Calu3 (cell line): Measurements from ENCODE around the gene PPP1R3E. TPM values are rescaled to one million over a fixed set of nuclear protein-coding genes. Genes with fewer than 3 reads are reported as not detected.
"Not testable (repeated sequence)": the region's sequence is repeated elsewhere in the genome, so short reads cannot be mapped to it uniquely, and the experiment has no call there.

Experiments
- BruUV-seq: library from RNA; stranded (reverse); fragments of 400-500 nt; replicated peaks from 2 replicates; lab custom pipeline; 2021; lab: Mats Ljungman, UMichigan
- CTCF ChIA-PET: fragments of 300-600 bp; sonication (Branson Sonifier 250); formaldehyde crosslinking; loops from one replicate; lab custom pipeline; 2022; ENCODE audit warnings: antibody characterized with exemption; lab: Charles Lee
- DNase-seq: peaks from one replicate; pipeline ENCODE4 v3.0.0; 2022
- H3K27ac Mint-ChIP-seq: one replicate; pipeline ENCODE4 v1.8.0; 2022; ENCODE audit warnings: mixed read lengths; ENCODE audit not compliant: unreplicated experiment
- H3K27me3 Mint-ChIP-seq: one replicate; pipeline ENCODE4 v1.8.0; 2022; ENCODE audit warnings: mixed read lengths; ENCODE audit not compliant: unreplicated experiment
- H3K36me3 Mint-ChIP-seq: one replicate; pipeline ENCODE4 v1.8.0; 2022; ENCODE audit warnings: mild to moderate bottlenecking, moderate library complexity, mixed read lengths; ENCODE audit not compliant: insufficient read depth, unreplicated experiment
- H3K4me1 Mint-ChIP-seq: one replicate; pipeline ENCODE4 v1.8.0; 2022; ENCODE audit warnings: mild to moderate bottlenecking, low read depth, mixed read lengths; ENCODE audit not compliant: unreplicated experiment
- H3K4me3 Mint-ChIP-seq: one replicate; pipeline ENCODE4 v1.8.0; 2022; ENCODE audit warnings: mild to moderate bottlenecking, low read depth, moderate library complexity, mixed read lengths; ENCODE audit not compliant: unreplicated experiment
- H3K9me3 Mint-ChIP-seq: one replicate; pipeline ENCODE4 v1.8.0; 2022; ENCODE audit warnings: low read depth, mixed read lengths; ENCODE audit not compliant: unreplicated experiment
- CTCF ChIP-seq: fragments of 200-600 bp; IDR thresholded peaks from one replicate; pipeline ENCODE4 v1.8.0; 2022; ENCODE audit warnings: antibody characterized with exemption; ENCODE audit not compliant: unreplicated experiment
- intact Hi-C: fragments of 100-400 bp; cut with micrococcal nuclease; formaldehyde crosslinking; loops from one replicate; pipeline ENCODE4 v1.10.0; 2022; ENCODE audit not compliant: unreplicated experiment
- total RNA-seq: library from RNA; stranded (reverse); gene quantifications from 2 replicates; pipeline ENCODE4 v1.2.3, GENCODE V29; 2022

Gene PPP1R3E
- total RNA-seq, 1 experiment from 2014 or later = 12.8 TPM

GRCh38 chr14:23326491-23327332 lies 24.1 kb upstream of the PPP1R3E start:
- H3K27me3 Mint-ChIP-seq = no peaks in the 10 kb centered on the region
- no peak overlapping the region for H3K4me3 Mint-ChIP-seq
- no peak for TF ChIP-seq CTCF
- BruUV-seq = no TSS peak
- H3K9me3 Mint-ChIP-seq = no peaks in the 10 kb centered on the region
- CTCF ChIA-PET = interaction anchor here (1.0 kb wide), 1 partner anchor 54 kb away, joined by 4 read pairs; no protein-coding TSS in a partner anchor
- DNase-seq = no peak
- H3K4me1 Mint-ChIP-seq = peaks cover 20% of the 10 kb centered on the region
- H3K27ac Mint-ChIP-seq = peak overlapping the region; percentile 25
- intact Hi-C loops = loop anchor here (5.0 to 10.0 kb wide), 2 partner anchors 131 to 228 kb away; partner anchors contain the start of genes THTPA and ZFHX2
- peaks cover 51% of the 10 kb centered on the region for H3K36me3 Mint-ChIP-seq

GRCh38 chr14:23325746-23326145 lies 23.1 kb upstream of the PPP1R3E start:
- BruUV-seq = not testable (repeated sequence)

GRCh38 chr14:23324993-23325392 lies 22.3 kb upstream of the PPP1R3E start:
- H3K4me3 Mint-ChIP-seq = no peak overlapping the region
- H3K36me3 Mint-ChIP-seq = peaks cover 69% of the 10 kb centered on the region
- TF ChIP-seq CTCF = no peak
- no peaks in the 10 kb centered on the region for H3K9me3 Mint-ChIP-seq
- H3K27me3 Mint-ChIP-seq = no peaks in the 10 kb centered on the region
- no peak overlapping the region for H3K27ac Mint-ChIP-seq
- peaks cover 20% of the 10 kb centered on the region for H3K4me1 Mint-ChIP-seq
- CTCF ChIA-PET = no interaction called here
- intact Hi-C loops = loop anchor here (5.0 to 10.0 kb wide), 2 partner anchors 132 to 230 kb away; partner anchors contain the start of genes THTPA and ZFHX2
- no TSS peak for BruUV-seq
- DNase-seq = no peak

More at GRCh38 chr14:23325746-23326145, 23.1 kb upstream of the PPP1R3E start:
- H3K36me3 Mint-ChIP-seq = peaks cover 61% of the 10 kb centered on the region
- CTCF ChIA-PET, DNase-seq, H3K4me3 Mint-ChIP-seq, H3K9me3 Mint-ChIP-seq, H3K27me3 Mint-ChIP-seq: not testable (repeated sequence)
- peaks cover 20% of the 10 kb centered on the region for H3K4me1 Mint-ChIP-seq
- intact Hi-C loops = loop anchor here (5.0 to 10.0 kb wide), 2 partner anchors 132 to 229 kb away; partner anchors contain the start of genes THTPA and ZFHX2
- H3K27ac Mint-ChIP-seq = peak overlapping the region; percentile 25

- no peak for TF ChIP-seq CTCF
- Mint-ChIP-seq H3K9me3 (no peaks in the 10 kb centered on the region), H3K36me3 (peaks cover 74% of the 10 kb centered on the region), H3K4me3 (no peak overlapping the region), H3K27ac (no peak overlapping the region), H3K4me1 (peaks cover 20% of the 10 kb centered on the region), H3K27me3 (no peaks in the 10 kb centered on the region)
- BruUV-seq = no TSS peak
- CTCF ChIA-PET = no interaction called here
- intact Hi-C loops = loop anchor here (10.0 kb wide), 1 partner anchor 230 kb away; the partner anchor contains the start of genes THTPA and ZFHX2
- DNase-seq = no peak
Measured at GRCh38 chr14:23324455-23324846, 21.8 kb upstream of the PPP1R3E start.
